ENCODE data around the gene C4A. TPM values are rescaled to one million over a fixed set of nuclear protein-coding genes. Genes with fewer than 3 reads are reported as not detected.

The C4A gene
- total and polyA plus RNA-seq, 2 of the 13 experiments (the other 11 are each of a cell fraction or from before 2014, with no cell fraction given) = 165 to 478 TPM

- peak; percentile 93 for TF ChIP-seq PHF8 (CRISPR knock-in tag; IDR thresholded peaks at IDR 0.05)
- TF ChIP-seq ZBTB8A (CRISPR knock-in tag; IDR thresholded peaks at IDR 0.05; ENCODE audit: borderline replicate concordance, low read depth) = peak; percentile 56; the same call in 1 of the 2 replicates
- TF ChIP-seq AGO1 (IDR thresholded peaks at IDR 0.05; ENCODE audit: low read depth, low read length, poor library complexity, severe bottlenecking) = peak; percentile 78
- TF ChIP-seq SP4 (CRISPR knock-in tag; IDR thresholded peaks at IDR 0.05) = peak; percentile 55; the same call in 1 of the 2 replicates
- peak; percentile 22; the same call in 1 of the 2 replicates for TF ChIP-seq NR0B2 (CRISPR knock-in tag; IDR thresholded peaks at IDR 0.05)
- TF ChIP-seq TARDBP (CRISPR knock-in tag; IDR thresholded peaks at IDR 0.05) = peak; percentile 91
- TF ChIP-seq ZBTB44 (CRISPR knock-in tag; IDR thresholded peaks at IDR 0.05) = 0 out of 2 replicates have a peak, but pooled peaks have one; percentile 74
- peak in 1 of 2 experiments; percentile 47; a peak in 1 of 4 replicates for TF ChIP-seq NR2F1 (CRISPR knock-in tag; IDR thresholded peaks at IDR 0.05)
- TF ChIP-seq TEF (CRISPR knock-in tag; IDR thresholded peaks at IDR 0.05) = peak; percentile 45; the same call in 1 of the 2 replicates
- peak; percentile 65 for TF ChIP-seq YY1 (IDR thresholded peaks at IDR 0.05; ENCODE audit: insufficient read depth, insufficient replicate concordance, low read depth, low read length)
- peak; percentile 53; the same call in 1 of the 2 replicates for TF ChIP-seq AHR (CRISPR knock-in tag; IDR thresholded peaks at IDR 0.05)
- peak; percentile 83 for TF ChIP-seq THRA (CRISPR knock-in tag; IDR thresholded peaks at IDR 0.05; ENCODE audit: borderline replicate concordance)
- peak; percentile 83 for TF ChIP-seq ZSCAN25 (CRISPR knock-in tag; IDR thresholded peaks at IDR 0.05)
- peak; percentile 77 for TF ChIP-seq ELF3 (CRISPR knock-in tag; IDR thresholded peaks at IDR 0.05)
- TF ChIP-seq GMEB1 (CRISPR knock-in tag; IDR thresholded peaks at IDR 0.05; ENCODE audit: borderline replicate concordance) = peak; percentile 73
- TF ChIP-seq DMTF1 (CRISPR knock-in tag; IDR thresholded peaks at IDR 0.05) = no peak
- 0 out of 2 replicates have a peak, but pooled peaks have one; percentile 59 for TF ChIP-seq DNMT1 (CRISPR knock-in tag; IDR thresholded peaks at IDR 0.05)
- 0 out of 2 replicates have a peak, but pooled peaks have one; percentile 26 for TF ChIP-seq ZNF34 (CRISPR knock-in tag; IDR thresholded peaks at IDR 0.05; ENCODE audit: borderline replicate concordance)
Measured at GRCh38 chr6:32047855-32048766, 66.3 kb downstream of the C4A start (continued).

All from HepG2 (cell line).